Skin epidermis (tissue), 12 donors: ENCODE results near the gene AGAP1.

Experiments used
- H3K27ac ChIP-seq, 21 experiments: fragments of 200-600 bp; sonication (generic) in 11 of 21; one replicate each; pipeline ENCODE4 v1.5.0; 2020; ENCODE audit warnings: mild to moderate bottlenecking in 3 of 21, inconsistent platforms in 2 of 21, moderate library complexity in 2 of 21
- H3K4me3 ChIP-seq, 7 experiments: fragments of 200-600 bp; sonication (generic) in 2 of 7; one replicate each; pipeline ENCODE4 v1.5.0; 2020; ENCODE audit warnings: inconsistent platforms in 2 of 7, mild to moderate bottlenecking in 2 of 7, moderate library complexity in 1 of 7

AGAP1 gene

GRCh38 chr2:235898766-235899165, 404.9 kb downstream of the AGAP1 start:
- H3K27ac ChIP-seq = no peak overlapping the region
- H3K4me3 ChIP-seq = no peak overlapping the region

GRCh38 chr2:235900631-235901030, 406.8 kb downstream of the AGAP1 start:
- Histone ChIP-seq H3K4me3 (no peak overlapping the region), H3K27ac (no peak overlapping the region)

GRCh38 chr2:235901243-235901642, 407.4 kb downstream of the AGAP1 start:
- Histone ChIP-seq H3K4me3 (no peak overlapping the region), H3K27ac (no peak overlapping the region)

GRCh38 chr2:235903782-235904584, 410.1 kb downstream of the AGAP1 start:
- Histone ChIP-seq H3K27ac (no peak overlapping the region), H3K4me3 (no peak overlapping the region)

- Histone ChIP-seq H3K27ac (no peak overlapping the region), H3K4me3 (no peak overlapping the region)
These were observed 410.7 kb downstream of the AGAP1 start for GRCh38 chr2:235904585-235904931.

GRCh38 chr2:235908826-235909225, 415.0 kb downstream of the AGAP1 start:
- H3K27ac ChIP-seq = no peak overlapping the region
- H3K4me3 ChIP-seq = no peak overlapping the region

GRCh38 chr2:235909358-235909757, 415.5 kb downstream of the AGAP1 start:
- no peak overlapping the region for H3K27ac ChIP-seq
- H3K4me3 ChIP-seq = no peak overlapping the region

GRCh38 chr2:235910067-235910466, 416.2 kb downstream of the AGAP1 start:
- H3K4me3 ChIP-seq = no peak overlapping the region
- no peak overlapping the region for H3K27ac ChIP-seq

GRCh38 chr2:235911125-235911524, 417.3 kb downstream of the AGAP1 start:
- no peak overlapping the region for H3K4me3 ChIP-seq
- no peak overlapping the region for H3K27ac ChIP-seq

- no peak overlapping the region for H3K27ac ChIP-seq
These were observed 417.9 kb downstream of the AGAP1 start for GRCh38 chr2:235911633-235912233.

GRCh38 chr2:235914756-235915155, 420.9 kb downstream of the AGAP1 start:
- no peak overlapping the region for H3K4me3 ChIP-seq
- no peak overlapping the region for H3K27ac ChIP-seq

More at GRCh38 chr2:235911633-235912233, 417.9 kb downstream of the AGAP1 start:
- no peak overlapping the region for H3K4me3 ChIP-seq

- Histone ChIP-seq H3K27ac (no peak overlapping the region), H3K4me3 (no peak overlapping the region)
These were observed 423.7 kb downstream of the AGAP1 start for GRCh38 chr2:235917506-235917905.

- H3K27ac ChIP-seq = no peak overlapping the region
- H3K4me3 ChIP-seq = no peak overlapping the region
These were observed 425.0 kb downstream of the AGAP1 start for GRCh38 chr2:235918876-235919275.

GRCh38 chr2:235920216-235920865, 426.5 kb downstream of the AGAP1 start:
- H3K27ac ChIP-seq = no peak overlapping the region
- no peak overlapping the region for H3K4me3 ChIP-seq

- Histone ChIP-seq H3K27ac (no peak overlapping the region), H3K4me3 (no peak overlapping the region)
These were observed 427.8 kb downstream of the AGAP1 start for GRCh38 chr2:235921508-235922191.

- no peak overlapping the region for H3K27ac ChIP-seq
These were observed 429.0 kb downstream of the AGAP1 start for GRCh38 chr2:235922839-235923238.

GRCh38 chr2:235923859-235924674, 430.2 kb downstream of the AGAP1 start:
- Histone ChIP-seq H3K27ac (no peak overlapping the region), H3K4me3 (no peak overlapping the region)

More at GRCh38 chr2:235922839-235923238, 429.0 kb downstream of the AGAP1 start:
- no peak overlapping the region for H3K4me3 ChIP-seq

- H3K27ac ChIP-seq = no peak overlapping the region
- no peak overlapping the region for H3K4me3 ChIP-seq
These were observed 430.8 kb downstream of the AGAP1 start for GRCh38 chr2:235924675-235925063.

GRCh38 chr2:235925250-235925919, 431.5 kb downstream of the AGAP1 start:
- Histone ChIP-seq H3K27ac (no peak overlapping the region), H3K4me3 (no peak overlapping the region)
